Germinal center (tissue), 1 donor: ENCODE measurements around the gene FES.

Experiments
- DNase-seq: peaks from one replicate; pipeline ENCODE4 v3.0.0; 2012; ENCODE audit warnings: mixed read lengths, low spot score

Gene FES

DNA sequence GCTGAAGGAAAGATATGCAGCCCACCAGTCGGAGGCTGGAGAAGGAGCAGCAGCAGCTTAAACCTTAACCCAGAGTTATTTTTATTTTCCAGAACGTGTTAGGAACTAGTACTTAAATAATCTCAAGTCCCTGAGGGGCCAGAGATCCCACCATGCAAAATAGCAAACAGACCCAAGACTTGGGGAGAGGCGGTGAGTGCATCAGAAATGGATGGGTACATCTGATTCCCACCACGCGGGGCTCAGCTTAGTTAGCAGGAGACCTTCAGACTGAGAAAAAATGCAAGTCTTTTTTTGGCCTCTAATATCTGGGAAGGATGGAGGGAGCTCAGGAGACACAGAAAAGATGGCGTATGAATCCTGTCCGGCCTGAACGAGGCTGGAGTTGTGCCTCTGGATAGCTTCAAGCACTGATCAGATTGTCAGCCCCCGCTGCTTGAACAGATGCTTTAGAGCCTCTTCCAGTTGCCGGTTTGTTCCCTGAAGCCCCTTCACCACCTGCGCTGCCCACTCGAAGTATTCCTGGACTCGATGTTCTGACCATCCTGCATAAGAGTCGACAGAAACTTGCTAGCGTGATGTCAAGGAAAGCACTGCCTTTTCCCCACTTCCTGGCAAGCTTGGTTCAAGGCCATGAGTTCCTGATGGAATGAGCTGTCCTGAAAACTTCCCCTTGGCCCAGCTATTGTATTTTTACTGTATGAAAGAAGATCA is 46.7 kb downstream of the FES start:
- no peak for DNase-seq

DNA sequence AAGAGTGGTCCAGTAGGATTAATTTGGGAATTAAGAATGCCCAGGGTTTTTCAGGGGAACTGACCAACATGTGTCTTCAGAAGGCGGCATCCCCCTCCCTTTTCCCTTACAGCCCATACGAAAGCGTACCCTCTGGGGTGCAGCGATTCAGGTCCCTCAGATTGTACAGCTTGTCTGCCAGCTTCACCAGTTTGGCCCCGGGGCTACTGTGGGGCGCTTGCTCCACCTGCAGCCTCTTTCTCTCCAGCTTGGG is 47.2 kb downstream of the FES start:
- DNase-seq: no peak

DNA sequence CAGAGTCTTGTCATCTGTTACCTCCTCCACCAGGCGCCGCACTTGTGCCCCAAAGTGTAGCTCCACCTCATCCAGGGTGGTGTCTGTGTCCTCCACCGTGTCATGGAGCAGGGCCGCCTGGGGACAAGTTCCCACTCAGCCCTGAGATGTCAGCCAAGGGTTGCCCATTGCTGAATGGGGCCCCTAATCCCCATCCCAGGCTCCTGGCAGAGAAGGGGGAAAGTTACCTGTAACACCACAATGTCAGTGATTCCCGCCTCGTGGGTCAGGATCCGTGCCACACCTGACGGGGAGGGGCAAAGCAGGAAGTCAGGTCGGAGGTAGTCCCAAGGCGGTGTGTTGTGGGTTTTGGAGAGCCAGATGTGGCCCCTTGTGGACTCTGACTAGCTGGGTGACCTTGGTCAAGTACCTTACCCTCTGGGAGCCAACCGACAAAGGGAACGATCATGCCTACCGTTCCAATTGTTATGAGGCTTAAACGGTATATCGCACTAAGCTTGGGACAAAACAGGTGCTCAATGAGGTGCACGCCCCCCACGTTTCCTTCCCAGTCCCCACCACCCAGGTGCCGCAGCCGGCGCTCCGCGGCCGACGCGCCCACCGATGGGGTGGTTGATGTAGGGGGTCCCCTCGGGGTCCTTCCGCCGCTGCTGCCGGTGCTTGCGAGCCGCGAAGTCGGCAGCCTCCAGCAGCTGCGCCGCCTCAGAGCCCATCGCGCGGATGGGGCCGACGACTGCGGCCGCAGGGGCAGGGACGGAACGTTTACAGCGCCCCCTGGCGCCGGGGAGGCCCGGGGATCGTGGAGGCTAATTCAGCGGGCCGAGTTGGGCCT is 47.7 kb downstream of the FES start, which contains the start of gene HDDC3:
Gene HDDC3 (minus strand): TSS at position 722 of the 832 bp plus-strand sequence. CDS start 9 bp downstream, at position 713.
- peak; percentile 91 for DNase-seq

DNA sequence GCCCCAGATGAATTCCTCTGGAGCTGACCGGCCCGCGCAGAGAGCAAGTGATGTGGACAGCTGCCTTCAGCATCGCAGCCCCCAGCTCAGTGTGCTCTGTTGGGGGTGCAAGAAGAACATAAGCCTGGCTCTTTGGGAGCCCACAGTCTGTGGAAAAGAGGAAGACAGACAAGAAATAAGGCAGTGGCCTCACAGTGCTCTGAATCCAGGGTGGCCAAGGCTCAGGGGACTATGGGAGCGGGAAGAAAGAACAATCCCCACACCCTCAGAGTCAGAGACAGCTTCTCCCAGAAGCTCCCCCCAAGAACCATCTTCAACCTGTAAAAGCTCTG is 48.3 kb downstream of the FES start:
- DNase-seq: no peak

DNA sequence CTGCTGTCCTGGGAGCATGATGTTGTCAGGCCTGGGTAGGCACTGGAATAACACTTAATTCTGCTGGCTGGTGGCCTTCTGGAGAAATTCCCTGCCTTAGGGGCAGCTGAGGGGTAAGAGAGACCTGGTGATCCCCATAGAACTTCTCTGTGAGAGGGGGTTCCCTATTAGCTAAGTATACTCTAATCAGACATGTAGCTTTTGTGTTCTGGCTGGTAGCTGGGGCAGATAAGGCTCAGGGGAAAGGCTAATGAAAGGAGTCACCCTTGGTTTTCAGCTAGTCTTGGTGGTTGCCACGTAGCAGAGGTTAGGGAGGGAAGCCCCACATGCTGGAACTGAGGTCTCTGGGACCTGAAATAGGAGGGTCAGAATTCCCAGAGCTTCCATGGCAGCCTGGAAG is 49.0 kb downstream of the FES start:
- no peak for DNase-seq

DNA sequence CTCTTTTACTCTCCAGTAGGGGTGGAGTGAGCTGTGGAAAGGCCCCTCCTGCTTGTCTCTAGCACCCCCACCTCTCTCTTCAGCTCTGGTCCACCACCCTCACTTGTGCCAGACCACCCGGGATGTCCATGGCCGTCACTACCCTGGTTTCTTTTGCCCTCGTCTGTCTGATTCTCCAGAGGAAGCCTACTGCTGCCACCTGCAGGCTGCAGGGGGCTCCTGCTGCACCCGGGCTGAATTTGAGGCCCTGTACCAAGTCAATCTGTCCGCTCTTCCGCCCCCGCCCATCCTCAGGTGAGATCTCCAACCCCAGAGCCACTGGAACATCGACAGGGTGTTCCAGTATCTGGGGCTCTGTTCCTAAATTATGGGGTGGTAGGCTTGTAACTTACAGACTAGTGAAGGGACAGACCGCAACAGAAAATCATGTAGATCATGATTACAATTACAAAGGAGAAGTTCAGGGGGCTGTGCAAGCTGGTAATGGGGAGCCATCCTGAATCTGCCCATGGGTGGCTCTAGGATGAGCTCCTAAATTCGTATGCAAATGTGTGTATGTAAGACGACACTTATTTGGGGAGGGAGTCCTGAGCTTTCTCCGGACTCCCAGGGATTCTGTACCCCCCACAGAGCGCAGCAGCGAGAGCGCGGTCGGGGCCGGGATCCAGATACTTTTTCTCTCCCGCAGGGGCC is 50.1 kb downstream of the FES start:
- peak; percentile 89 for DNase-seq

DNA sequence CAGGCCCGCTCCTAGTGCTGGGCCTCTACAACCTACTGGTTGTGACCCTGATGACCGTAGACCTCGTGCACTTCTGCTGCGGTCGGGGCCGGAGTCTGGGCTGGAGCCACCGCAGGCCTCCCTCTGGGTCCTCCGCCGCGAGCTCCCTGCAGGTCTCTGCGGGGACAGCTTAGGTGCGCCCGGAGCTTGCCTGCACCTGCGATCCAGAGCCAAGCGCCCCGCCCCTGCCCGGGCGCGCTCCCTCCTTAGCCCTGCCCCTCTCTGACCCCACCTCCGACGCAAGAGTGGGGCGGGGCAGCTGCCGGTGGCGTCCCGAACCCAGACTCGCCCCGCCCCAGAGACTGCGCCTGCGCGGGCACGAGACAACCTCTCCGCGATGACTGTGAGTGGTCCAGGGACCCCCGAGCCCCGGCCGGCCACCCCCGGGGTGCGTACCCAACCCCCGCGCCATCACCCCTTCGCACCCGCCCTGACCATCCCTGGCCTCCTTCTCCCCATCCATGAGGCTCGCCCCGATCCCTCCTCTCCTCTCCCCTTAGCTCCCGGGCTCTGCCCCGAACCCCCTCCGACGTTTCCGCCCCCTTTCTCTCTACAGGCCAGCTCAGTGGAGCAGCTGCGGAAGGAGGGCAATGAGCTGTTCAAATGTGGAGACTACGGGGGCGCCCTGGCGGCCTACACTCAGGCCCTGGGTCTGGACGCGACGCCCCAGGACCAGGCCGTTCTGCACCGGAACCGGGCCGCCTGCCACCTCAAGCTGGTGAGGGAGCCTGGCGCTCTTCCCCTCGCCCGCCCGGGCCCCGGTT is 50.8 kb downstream of the FES start, which contains the start of gene UNC45A:
Gene UNC45A (plus strand): TSS at position 337 of the 803 bp plus-strand sequence. CDS start 40 bp downstream, at position 377.
- peak; percentile 98 for DNase-seq

DNA sequence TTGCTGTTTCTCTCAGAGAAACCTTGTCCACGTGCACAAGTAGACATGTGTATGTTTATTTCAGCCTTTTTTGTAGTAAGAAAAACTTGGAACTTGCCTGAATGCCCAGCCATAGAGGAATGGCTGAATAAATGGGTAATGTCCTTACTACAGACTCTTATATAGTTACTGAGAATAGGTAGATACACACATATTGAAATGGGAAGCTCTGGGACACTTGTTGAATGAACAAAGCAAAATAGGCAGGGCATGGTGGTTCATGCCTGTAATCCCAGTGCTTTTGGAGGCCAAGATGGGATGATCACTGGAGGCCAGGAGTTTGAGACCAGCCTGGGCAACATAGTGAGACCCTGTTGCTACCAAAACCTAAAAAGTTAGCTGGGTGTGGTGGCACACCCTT is 52.5 kb downstream of the FES start:
- DNase-seq: no peak

DNA sequence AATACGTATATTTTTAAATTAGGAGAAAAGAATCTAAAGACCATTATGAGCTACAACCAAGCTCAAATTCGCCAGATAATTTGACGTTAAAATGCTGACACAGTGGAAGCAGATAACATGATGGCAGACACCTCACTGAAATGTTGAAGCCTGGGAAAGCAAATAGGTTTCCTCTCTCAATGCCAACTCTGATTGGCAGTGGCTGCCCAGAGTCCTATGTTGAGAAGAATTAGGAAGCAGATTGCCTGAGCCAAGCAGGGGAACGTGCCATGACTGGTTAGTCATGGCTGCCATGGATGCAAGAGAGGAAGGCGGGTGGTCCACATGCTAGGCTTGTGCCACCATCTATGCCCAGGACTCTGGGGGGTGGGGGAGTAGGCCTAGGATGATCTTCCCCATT is 54.0 kb downstream of the FES start:
- no peak for DNase-seq

DNA sequence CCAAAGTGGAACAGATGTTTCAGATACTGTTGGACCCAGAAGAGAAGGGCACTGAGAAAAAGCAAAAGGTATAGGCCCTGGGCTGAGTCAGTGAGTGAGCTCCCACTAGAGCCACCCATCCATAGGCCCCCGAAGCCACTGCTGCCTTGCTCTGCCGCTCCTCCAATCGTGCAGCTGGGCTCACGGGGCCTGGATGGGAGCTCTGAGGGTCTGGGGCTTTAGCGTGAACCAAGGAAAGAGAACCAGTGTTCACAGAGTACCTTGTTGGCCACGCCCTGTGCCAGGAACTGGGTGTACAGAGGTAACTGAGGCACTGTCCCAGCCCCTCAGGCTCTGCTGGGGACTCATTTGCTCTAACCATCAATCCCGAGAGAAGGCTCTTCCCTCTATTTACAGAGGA is 55.5 kb downstream of the FES start:
- no peak for DNase-seq

DNA sequence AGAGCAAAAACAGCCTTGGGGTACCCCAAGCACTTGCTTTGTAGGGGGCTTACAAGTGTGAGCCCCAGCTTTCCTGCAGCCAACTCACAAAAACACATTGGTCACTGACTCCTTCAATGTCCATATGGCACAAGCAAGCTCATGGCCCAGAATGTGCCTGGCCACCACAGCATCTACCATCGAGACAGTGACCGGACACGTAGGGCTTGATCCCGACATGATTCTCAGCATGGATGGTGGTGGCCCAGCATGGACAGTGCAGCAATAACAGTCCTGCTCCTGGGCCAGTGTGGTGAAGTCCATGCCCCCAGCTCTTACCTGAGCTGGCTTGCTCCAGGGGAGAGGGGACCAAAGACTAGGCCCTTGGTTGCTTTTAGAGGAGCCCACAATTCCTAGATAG is 56.7 kb downstream of the FES start:
- DNase-seq: no peak

DNA sequence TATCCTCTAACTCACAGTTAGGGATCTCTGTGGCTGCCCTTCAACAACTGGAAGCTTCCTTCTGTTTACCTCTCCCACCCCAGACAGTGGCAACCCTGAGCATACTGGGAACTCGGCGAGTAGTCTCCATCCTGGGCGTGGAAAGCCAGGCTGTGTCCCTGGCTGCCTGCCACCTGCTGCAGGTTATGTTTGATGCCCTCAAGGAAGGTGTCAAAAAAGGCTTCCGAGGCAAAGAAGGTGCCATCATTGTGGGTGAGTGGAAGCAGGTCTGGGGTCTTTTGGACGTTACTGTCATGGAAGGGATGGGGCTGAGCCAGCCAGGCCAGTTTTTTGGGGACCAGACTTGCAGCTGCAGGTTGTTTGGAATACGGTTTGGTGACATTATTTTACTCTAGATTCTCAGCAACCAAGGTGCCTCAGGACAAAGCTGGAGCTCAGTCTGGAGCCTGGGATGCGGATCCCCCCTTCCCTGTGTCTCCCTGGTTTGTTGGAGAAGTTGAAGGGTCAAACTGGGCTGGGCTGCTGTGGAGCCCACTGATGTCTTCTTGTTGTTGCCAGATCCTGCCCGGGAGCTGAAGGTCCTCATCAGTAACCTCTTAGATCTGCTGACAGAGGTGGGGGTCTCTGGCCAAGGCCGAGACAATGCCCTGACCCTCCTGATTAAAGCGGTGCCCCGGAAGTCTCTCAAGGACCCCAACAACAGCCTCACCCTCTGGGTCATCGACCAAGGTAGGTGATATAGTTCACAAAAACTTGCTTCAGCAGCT is 58.2 kb downstream of the FES start:
- DNase-seq: no peak

DNA sequence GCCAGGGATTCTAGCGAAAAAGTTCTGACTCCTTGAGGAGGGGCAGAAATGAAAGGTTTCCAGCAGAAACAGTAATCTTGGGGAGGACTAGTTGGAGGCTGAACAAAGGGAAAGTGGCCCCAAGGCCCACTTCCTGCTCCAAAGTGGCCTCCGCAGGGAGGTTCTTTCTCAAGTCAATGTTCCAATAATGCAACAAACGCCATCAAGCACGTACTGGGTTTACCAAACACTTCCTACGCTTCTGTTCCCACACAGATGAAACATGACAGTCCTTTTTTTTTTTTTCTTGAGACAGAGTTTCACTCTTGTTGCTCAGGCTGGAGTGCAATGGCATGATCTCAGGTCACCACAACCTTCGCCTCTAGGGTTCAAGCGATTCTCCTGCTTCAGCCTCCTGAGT is 60.8 kb downstream of the FES start:
- DNase-seq: no peak
